Effector CD8-positive, alpha-beta T cell (primary cell): Measurements from ENCODE around the gene RAD54L.
"Not testable (repeated sequence)": the region's sequence is repeated elsewhere in the genome, so short reads cannot be mapped to it uniquely, and the experiment has no call there.

ENCODE experiments used
- DNase-seq: peaks from one replicate; lab custom pipeline; 2025; lab: John Stamatoyannopoulos, UW
- total RNA-seq, 4 experiments: gene quantifications; one replicate each; lab custom pipeline; 2026; lab: John Stamatoyannopoulos, UW

The RAD54L gene
- total RNA-seq = 0.85 to 2.5 (median 1.1) reads per million in 4 experiments

DNA sequence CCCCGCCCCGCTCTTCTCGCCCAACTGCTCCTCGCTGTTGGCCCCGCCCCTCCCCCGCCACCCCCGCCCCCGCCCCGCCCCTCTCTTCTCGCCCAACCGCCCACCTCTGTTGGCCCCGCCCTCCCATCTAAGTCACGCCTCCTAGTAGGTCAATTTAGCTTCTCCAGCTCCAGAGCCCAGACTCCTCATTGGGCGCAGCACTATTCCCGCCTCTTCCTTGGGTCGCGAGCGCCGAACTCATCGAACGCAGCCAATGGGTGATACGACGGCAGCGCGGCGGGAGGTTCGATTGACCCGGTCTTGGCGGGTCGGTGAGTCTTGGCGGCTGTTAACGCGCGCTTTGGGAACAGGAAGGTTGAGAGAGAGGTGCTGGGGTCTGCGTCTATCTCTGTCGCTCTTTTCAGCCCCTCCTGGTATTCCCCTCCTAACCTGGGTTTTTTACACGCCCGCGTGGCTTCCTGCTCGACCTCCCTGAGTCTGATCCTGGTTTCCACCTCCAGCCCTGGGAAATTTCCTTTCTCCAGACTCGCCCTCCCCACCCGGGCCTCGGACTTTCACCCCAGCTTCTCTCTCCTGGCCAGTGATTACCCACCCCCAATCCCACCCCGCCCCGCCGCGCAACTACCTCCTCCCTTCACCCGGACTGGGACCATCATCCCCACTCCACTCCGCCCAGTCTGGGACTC is at the start of gene RAD54L:
RAD54L (plus strand) TSS at position 328 of the 686 bp plus-strand sequence. CDS start 643 bp downstream, outside the sequence.
- peak; percentile 92 for DNase-seq

DNA sequence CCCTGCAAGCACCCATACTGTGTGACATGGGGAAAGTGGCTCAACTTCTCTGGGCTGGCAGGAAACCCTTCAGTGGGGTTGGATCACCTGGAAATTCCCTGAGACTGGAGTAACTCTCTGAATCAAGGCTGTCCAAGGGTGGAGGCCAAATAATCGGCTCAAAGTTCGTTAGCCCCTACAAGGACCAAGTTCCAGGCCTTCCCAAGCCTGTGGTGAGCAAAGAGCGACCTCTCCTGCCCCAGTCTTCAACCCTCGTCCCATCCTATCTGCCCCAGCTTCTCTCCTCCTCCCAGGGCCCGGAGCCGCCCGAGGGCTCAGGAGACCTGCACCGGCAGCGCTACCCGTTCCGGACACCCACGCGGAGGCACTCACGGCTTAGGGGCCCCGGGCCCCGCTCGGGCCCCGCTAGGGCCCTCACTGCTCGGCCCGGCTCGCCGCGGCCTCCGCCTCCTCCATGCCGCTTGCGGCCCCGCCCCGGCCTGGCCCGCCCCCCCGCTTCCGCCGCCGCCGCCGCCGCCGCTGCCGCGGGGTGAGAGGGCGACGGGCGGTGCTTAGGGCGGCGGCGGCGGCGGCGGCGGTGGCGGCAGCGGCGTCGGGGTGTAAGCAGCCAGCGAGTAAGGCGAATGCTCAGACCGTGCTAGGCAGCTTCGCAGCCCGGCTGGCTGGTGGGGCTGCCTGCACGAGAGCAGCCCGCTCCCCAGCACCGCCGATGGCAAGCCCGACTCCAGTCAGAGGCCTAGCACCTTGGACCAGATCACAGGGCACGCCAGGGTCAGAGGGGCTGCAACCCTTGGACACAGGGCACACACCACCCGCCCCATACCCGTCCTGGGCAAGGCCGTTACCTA is 49.4 kb upstream of the RAD54L start, which contains the start of gene POMGNT1:
POMGNT1 (minus strand) TSS at position 471 of the 848 bp plus-strand sequence. CDS start 613 bp downstream, outside the sequence.
- peak; percentile 53 for DNase-seq

DNA sequence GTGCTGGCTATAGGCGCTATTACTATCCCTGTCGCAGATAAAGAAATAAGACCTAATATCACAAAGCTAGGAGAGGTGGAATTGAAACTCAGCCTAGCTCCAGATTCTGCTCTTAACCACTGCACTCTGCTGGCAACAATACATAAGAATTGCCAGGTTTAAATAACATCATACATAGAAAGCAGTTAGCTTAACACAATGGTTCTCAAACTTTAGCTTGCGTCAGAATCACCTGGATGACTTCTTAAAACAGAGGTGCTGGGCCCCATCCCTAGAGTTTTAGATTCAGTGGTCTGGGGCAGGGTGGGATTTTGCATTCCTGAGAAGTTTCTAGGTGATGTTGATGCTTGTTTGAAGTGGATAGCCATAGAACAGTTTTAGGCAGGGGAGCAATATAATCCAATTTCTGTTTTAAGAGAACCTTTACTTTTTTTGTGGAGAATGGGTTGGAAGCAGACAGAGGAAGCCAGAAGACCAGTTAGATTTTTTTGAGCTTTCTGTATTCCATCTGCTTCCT is 48.3 kb upstream of the RAD54L start:
- DNase-seq = no peak

DNA sequence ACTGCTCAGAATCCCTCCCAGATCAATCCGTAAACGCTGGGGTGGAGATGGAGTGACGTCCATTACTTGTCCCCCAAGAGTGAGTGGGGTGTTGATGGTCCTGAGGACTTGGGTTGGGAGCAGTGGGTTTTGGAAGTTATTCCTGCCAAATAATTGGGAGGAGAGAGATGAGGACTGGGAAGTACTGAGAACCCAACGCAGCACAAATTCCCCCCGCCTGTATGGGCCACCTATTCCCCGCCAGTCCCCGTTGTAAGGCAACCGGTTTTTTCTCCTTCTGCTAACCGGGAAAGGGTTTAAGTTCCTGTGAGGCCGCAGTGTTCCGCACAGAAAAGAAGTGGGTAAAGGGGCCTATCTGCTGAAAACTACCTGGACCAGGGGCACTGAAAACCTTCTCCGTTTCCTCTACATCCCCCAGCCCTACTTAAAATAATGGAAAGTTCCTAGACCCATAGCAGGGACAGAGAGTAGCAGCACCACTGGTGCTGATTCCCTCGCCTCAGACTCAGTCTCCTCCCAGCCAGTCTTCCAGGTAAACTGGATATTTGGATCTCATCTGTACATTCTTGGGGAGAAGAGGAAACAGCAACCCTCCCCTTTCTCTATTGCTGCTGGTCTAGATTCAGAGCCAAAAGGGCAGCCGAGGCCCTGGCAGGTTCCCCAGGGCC is 43.7 kb upstream of the RAD54L start:
- no peak for DNase-seq

DNA sequence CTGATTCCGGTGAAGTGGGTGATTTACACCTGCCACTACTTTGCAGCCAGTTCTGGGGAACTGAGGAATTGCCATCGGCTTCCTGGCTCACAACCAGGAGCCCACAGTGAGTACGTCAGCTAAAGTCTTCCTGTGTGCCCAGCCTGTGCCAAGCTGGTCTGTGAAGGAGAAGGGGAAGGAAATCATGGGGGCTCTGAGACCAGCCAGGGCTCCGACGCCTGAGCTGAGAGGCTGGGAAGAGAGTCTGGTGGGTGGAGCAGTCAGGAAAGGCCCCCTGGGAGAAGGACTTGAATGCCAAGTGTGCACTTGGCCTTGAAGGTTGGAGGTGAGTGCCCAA is 43.2 kb upstream of the RAD54L start:
- DNase-seq = no peak

DNA sequence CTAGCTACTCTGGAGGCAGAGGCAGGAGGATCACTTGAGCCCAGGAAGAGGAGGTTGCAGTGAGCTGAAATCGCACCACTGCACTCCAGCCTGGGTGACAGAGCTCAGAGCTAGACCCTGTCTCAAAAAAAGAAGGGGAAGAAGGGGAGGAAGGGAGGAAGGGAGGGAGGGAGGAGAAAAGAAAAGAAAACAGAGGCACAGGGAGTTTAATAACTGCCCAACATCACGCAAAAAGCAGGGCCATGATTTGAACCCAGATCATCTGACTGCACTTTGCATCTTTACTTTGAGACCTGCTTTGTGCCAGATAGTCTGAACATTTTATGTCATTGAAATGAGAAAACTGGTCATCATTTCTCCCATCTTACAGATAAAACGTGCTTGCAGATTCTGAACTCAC is 42.4 kb upstream of the RAD54L start:
- DNase-seq = no peak

DNA sequence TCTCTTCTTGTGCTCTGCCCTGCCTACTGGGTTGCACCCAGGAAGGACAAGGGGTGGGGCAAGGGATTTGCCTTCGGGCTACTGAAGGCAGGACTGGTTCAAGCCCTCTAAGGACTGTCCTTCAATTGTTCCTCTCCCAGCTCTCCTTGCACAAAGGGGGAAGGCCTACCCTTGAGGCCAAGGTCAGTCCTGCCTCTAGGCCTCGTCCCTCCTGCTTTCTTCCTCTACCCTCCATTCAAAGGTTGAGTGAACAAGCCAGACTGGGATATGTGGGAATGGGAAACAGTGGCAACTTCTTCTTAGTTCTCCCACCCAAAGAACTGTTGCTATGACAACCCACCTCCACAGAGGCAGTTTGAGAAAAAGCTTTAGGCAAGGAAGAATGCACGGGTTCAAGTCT is 41.8 kb upstream of the RAD54L start:
- DNase-seq = no peak

DNA sequence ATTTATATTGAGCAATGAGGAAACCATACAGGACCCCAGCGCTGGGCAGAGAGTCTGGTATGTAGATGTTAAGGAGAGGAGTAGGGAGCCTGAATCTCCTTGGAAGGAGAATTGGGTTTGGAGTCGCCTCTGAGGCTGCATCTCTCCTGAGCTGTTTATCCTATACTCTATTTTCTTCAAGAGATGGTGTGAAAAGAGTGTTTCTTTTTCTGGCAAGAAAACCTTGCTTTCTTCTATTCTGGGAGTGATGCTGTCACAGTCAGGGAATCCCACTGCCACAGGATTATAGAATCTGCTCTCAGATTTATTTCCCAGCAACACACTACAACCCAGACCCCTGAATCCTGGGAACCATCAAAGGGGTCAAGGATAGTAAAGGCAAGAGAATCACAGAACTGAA is 41.2 kb upstream of the RAD54L start:
- no peak for DNase-seq

DNA sequence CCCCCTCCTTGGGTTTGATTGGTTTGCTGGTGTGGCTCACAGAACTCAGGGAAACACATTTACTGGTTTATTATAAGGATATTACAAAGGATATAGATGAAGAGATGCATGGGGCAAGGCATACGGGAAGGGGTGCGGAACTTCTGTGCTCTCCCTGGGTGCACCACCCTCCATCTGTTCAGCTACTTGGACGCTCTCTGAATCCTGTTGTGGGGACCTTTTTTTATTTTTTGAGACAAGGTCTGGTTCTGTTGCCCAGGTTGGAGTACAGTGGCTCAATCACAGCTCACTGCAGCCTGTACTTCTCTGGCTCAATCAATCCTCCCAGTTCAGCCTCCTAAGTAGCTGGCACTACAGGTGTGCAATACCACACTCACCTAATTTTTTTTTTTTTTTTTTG is 37.0 kb upstream of the RAD54L start:
- no peak for DNase-seq

DNA sequence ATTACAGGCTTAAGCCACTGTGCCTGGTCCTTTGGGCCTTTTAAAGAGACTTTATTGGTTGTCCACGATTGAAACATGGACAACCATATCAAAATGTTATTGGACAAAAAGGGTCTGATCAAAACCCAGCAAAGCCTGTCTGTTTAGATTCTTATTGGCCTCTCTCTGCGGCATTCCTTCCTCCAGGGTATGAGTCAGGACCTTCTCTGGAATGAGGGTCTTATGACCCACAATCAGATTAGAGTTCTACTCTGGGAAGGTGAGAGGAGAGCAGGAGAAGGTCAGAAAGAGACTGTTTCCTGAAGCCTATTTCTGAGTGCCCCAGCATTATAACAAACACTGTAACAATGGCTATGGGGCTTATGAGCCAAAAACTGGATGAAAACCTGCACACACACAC is 36.5 kb upstream of the RAD54L start:
- DNase-seq = no peak

DNA sequence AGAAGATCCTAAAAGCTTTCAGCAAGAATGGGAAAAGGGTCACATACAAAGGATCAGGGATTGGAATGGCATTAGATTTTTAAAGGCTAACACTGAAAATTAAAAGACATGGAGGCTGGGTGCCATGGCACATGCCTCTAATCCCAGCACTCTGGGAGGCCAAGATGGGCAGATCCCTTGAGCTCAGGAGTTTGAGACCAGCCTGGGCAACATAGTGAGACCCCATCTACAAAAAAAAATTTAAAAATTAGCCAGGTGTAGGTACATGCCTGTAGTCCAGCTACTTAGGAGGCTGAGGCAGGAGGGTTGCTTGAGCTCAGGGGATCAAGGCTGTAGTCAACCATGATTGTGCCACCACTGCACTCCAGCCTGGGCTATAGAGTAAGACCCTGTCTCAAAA is 32.1 kb upstream of the RAD54L start:
- DNase-seq = no peak

DNA sequence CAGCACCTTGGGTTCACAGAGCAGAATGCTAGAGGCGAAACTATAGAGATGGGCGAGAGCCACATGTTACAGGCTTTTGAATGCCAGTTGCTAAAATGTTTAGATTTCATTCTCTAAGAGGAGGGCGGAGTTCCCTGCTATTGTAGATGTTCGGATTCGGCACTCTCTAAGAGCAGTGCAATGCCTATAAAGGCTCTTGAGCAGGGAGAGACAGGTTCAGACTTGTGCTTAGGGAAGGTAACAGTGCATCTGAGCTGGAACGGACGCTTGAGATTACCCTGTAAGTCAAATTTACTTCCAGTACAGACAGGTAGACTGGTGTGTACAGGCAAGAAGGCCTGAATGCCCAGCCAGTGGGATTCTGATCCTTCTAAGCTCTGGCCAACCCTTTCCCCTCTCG is 29.1 kb upstream of the RAD54L start:
- DNase-seq = no peak

DNA sequence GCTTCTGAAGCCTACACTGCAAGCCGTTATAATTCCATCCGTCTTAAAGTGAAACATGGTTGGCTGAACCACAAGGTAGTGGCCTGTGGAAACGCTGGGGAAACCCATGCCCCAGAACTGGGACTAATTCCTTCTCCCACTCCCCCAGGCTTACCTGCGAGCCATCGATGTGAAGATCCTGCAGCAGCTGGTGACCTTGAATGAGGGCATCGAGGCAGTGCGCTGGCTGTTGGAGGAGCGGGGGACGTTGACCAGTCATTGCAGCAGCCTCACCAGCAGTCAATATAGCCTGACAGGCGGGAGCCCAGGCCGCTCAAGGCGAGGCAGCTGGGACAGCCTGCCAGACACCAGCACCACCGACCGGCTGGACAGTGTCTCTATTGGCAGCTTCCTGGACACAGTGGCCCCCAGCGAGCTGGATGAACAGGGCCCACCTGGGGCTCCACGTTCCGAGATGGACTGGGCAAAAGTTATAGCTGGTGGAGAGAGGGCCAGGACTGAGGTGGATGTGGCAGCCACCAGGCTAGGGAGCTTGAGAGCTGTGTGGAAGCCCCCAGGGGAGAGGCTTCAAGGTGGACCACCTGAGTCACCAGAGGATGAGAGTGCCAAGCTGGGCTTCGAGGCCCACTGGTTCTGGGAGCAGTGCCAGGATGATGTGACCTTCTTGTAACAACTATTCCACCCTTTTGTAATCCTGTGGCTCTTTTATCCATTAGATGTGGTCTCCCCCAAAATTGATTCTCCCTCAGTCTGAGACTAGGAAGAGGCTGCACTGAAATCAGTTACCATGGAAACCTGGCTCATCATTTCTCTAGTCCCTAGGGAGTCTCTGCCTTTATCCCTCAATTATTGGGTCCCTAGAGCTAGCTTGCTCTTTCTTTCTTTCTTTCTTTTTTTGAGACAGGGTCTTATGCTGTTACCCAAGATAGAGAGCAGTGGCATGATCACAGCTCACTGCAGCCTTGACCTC is 27.7 kb upstream of the RAD54L start:
- no peak for DNase-seq

DNA sequence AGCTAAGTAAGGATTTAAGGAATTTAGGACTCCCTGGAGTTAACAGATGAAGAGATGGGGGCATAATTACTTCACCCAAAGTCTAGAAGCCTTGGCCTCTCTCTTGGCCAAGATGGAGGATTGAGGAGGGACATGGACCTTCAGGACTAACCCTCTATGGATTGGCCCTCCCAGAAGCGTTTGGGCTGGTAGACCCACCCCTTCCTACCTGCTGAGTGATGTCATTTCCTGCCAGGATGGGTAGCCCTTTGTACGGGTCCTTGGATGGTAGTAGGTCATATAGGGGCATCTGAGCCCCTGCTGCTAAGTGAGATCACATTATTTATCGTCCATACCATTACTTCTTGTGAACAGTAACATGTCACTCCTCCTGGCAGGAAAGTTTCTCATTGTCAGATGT is 26.8 kb upstream of the RAD54L start:
- DNase-seq = no peak

DNA sequence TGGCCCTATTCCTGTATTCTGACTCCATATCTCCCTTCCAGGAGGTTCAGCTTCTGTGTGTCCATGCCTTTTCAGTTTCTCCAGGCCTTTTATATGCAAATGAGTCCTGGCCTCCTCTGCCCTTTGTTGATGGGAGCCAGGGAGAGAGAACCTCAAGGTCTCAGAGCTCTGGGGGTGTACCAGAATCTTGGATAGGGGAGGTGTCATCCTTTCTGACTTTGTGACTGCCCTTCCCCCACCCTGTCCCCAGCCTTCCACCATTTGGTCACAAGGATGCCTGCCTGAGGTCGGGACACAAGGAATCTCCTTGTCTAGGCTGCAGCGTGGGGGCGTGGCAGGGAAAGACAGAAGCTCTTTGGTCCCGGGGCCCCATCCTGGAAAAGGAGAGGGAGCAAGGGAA is 25.8 kb upstream of the RAD54L start:
- DNase-seq = no peak

DNA sequence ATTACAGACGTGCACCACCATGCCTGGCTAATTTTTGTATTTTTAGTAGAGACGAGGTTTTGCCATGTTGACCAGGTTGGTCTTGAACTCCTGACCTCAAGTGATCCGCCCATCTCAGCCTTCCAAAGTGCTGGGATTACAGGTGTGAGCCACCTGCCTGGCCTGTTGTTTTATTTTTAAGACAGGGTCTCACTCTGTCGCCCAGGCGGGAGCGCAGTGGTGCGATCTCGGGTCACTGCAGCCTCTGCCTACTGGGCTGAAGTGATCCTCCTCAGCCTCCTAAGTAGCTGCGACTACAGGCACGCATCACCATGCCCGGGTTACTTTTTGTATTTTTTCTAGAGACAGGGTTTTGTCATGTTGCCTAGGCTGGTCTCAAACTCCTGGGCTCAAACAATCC is 24.5 kb upstream of the RAD54L start:
- DNase-seq = not testable (repeated sequence)

DNA sequence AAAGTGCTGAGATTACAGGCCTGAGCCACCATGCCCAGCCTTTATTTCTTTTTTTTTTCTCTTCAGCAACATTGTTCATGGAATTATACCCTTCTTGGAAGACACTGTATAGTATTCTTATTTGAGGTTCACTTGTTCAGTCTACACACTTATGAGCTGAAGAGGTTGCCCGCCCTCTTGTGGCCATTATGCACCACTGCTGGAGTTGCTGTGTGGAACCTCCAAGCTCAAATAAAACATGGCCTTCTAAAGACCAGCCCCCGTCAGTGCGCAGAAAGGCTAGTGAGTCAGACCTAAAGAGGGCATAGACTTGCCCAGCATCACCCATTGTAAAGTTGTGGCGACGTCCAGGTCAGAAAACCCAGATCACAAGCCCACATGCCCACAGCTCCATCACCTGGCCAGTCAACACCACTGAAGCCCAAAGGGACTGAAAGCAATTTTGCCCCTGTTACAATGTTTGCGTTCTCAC is 24.1 kb upstream of the RAD54L start:
- DNase-seq = peak; percentile 16

DNA sequence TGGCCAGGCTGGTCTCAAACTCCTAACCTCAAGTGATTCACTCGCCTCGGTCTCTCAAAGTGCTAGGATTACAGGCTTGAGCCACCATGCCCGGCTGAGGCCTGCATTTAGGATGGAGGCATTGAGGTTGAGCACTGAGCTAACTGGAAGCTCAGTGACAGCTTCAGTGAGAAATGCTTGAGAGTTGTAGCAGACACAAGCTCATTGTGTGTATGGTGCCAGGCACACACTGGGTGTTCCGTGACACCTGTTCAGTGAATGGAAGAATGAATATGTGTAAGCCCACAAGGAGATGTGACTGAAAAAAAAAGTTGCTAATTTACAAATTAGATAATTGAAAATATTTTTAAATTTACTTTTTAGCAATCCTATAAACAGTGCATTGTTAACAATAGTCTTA is 22.6 kb upstream of the RAD54L start:
- no peak for DNase-seq

DNA sequence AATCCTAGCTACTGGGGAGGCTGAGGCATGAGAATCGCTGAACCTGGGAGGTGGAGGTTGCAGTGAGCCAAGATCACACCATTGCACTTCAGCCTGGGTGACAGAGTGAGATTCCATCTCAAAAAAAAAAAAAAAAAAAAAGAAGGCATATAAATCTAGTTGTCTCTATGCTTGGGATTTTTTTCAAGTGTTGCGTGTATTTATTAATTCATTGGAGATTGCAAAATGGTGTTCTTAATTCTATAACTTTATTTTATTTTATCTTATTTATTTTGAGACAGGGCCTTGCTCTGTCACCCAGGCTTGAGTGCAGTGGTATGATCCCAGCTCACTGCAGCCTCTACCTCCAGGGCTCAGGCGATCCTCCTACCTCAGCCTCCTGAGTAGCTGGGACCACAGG is 16.3 kb upstream of the RAD54L start:
- not testable (repeated sequence) for DNase-seq

DNA sequence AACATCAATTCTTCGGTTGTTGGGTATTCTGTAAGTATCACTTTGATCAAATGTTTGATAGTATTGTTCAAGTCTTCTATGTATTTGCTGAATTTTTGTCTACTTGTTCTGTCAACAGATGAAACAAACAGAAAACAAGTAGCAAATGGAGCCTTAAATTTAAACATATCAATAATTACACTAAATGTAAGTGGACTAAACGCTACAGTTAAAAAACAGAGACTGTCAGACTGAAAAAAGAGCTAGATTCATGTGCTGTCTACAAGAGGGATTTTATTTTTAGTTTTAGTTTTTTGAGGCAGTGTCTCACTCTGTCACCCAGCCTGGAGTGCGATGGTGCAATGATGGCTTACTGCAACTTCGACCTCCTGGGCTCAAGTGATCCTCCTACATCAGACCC is 10.7 kb upstream of the RAD54L start:
- DNase-seq = no peak

DNA sequence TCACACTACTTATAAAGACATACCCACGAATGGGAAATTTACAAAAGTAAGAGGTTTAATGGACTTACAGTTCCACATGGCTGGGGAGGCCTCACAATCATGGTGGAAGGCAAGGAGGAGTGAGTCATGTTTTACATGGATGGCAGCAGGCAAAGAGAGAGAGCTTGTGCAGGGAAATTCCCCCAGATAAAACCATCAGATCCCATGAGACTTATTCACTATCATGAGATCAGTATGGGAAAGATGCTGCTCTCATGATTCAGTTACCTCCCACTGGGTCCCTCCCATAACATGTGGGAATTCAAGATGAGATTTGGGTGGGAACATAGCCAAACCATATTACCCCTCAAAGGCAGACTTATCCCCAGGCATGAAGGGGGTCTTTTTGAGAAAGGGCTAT is 8.7 kb upstream of the RAD54L start:
- DNase-seq = not testable (repeated sequence)
